Skeletal muscle satellite cell (primary cell): Measurements from ENCODE around the gene AP5Z1.
"Not testable (repeated sequence)": the region's sequence is repeated elsewhere in the genome, so short reads cannot be mapped to it uniquely, and the experiment has no call there.

Experiments
- H3K27me3 ChIP-seq: 2 replicates; pipeline ENCODE4 v1.7.0; 2013; ENCODE audit warnings: low read length; ENCODE audit not compliant: control insufficient read depth, insufficient read depth
- H3K36me3 ChIP-seq: 2 replicates; pipeline ENCODE4 v1.7.0; 2013; ENCODE audit warnings: mild to moderate bottlenecking, control low read depth, low read length; ENCODE audit not compliant: insufficient read depth
- H3K4me1 ChIP-seq: 2 replicates; pipeline ENCODE4 v1.7.0; 2013; ENCODE audit warnings: low read length; ENCODE audit not compliant: control insufficient read depth, insufficient read depth
- H3K4me2 ChIP-seq: 2 replicates; pipeline ENCODE4 v1.7.0; 2013; ENCODE audit warnings: mild to moderate bottlenecking, low read length
- H3K4me3 ChIP-seq: 2 replicates; pipeline ENCODE4 v1.7.0; 2013; ENCODE audit warnings: low read length
- H3K9ac ChIP-seq: 2 replicates; pipeline ENCODE4 v1.7.0; 2013; ENCODE audit warnings: mild to moderate bottlenecking, low read depth, low read length, moderate library complexity
- H3K9me3 ChIP-seq: replicated peaks from 2 replicates; pipeline ENCODE4 v1.7.0; 2013; ENCODE audit warnings: mild to moderate bottlenecking, control low read depth, low read length

AP5Z1 gene

GRCh38 chr7:4801839-4802231 is 26.4 kb downstream of the AP5Z1 start:
- H3K9ac ChIP-seq = no peak overlapping the region
- peaks cover under 1% of the 10 kb centered on the region for H3K27me3 ChIP-seq
- H3K4me1 ChIP-seq = peaks cover 4% of the 10 kb centered on the region
- H3K4me2 ChIP-seq = no peak overlapping the region
- H3K9me3 ChIP-seq = no peaks in the 10 kb centered on the region
- H3K36me3 ChIP-seq = no peaks in the 10 kb centered on the region
- H3K4me3 ChIP-seq = no peak overlapping the region

GRCh38 chr7:4802577-4802976 is 27.2 kb downstream of the AP5Z1 start:
- H3K9me3 ChIP-seq = not testable (repeated sequence)

GRCh38 chr7:4803397-4804241 is 28.2 kb downstream of the AP5Z1 start:
- no peak overlapping the region for H3K4me2 ChIP-seq
- no peak overlapping the region for H3K4me3 ChIP-seq
- H3K36me3 ChIP-seq = no peaks in the 10 kb centered on the region
- no peaks in the 10 kb centered on the region for H3K4me1 ChIP-seq
- H3K9ac ChIP-seq = no peak overlapping the region
- H3K9me3 ChIP-seq = no peaks in the 10 kb centered on the region
- H3K27me3 ChIP-seq = peaks cover 3% of the 10 kb centered on the region

More at GRCh38 chr7:4802577-4802976, 27.2 kb downstream of the AP5Z1 start:
- H3K27me3 ChIP-seq, H3K4me2 ChIP-seq, H3K4me3 ChIP-seq, H3K4me1 ChIP-seq, H3K9ac ChIP-seq, H3K36me3 ChIP-seq: not testable (repeated sequence)

GRCh38 chr7:4805110-4805983 is 29.9 kb downstream of the AP5Z1 start:
- Histone ChIP-seq H3K4me2 (no peak overlapping the region), H3K36me3 (no peaks in the 10 kb centered on the region), H3K27me3 (peaks cover 3% of the 10 kb centered on the region), H3K9me3 (no peaks in the 10 kb centered on the region), H3K4me3 (no peak overlapping the region), H3K9ac (no peak overlapping the region), H3K4me1 (no peaks in the 10 kb centered on the region)

- Histone ChIP-seq H3K9me3 (no peaks in the 10 kb centered on the region), H3K4me3 (no peak overlapping the region), H3K4me2 (no peak overlapping the region), H3K27me3 (peaks cover 3% of the 10 kb centered on the region), H3K4me1 (no peaks in the 10 kb centered on the region), H3K36me3 (no peaks in the 10 kb centered on the region), H3K9ac (no peak overlapping the region)
Measured at GRCh38 chr7:4805984-4806300, 30.5 kb downstream of the AP5Z1 start.

- Histone ChIP-seq H3K4me1 (no peaks in the 10 kb centered on the region), H3K36me3 (no peaks in the 10 kb centered on the region), H3K4me2 (no peak overlapping the region), H3K9ac (no peak overlapping the region), H3K27me3 (peaks cover 3% of the 10 kb centered on the region), H3K9me3 (no peaks in the 10 kb centered on the region), H3K4me3 (no peak overlapping the region)
Measured at GRCh38 chr7:4806983-4807597, 31.7 kb downstream of the AP5Z1 start.

- Histone ChIP-seq H3K9ac (no peak overlapping the region), H3K4me1 (no peaks in the 10 kb centered on the region)
Measured at GRCh38 chr7:4807598-4808016, 32.2 kb downstream of the AP5Z1 start.

GRCh38 chr7:4808026-4808425 is 32.6 kb downstream of the AP5Z1 start:
- peaks cover 3% of the 10 kb centered on the region for H3K27me3 ChIP-seq
- H3K9me3 ChIP-seq = no peaks in the 10 kb centered on the region
- no peak overlapping the region for H3K9ac ChIP-seq
- H3K4me3 ChIP-seq = no peak overlapping the region
- no peaks in the 10 kb centered on the region for H3K4me1 ChIP-seq
- no peaks in the 10 kb centered on the region for H3K36me3 ChIP-seq
- H3K4me2 ChIP-seq = no peak overlapping the region

More at GRCh38 chr7:4807598-4808016, 32.2 kb downstream of the AP5Z1 start:
- peaks cover 3% of the 10 kb centered on the region for H3K27me3 ChIP-seq
- H3K36me3 ChIP-seq = no peaks in the 10 kb centered on the region
- no peak overlapping the region for H3K4me3 ChIP-seq
- no peak overlapping the region for H3K4me2 ChIP-seq
- H3K9me3 ChIP-seq = no peaks in the 10 kb centered on the region

GRCh38 chr7:4808565-4808964 is 33.1 kb downstream of the AP5Z1 start:
- Histone ChIP-seq H3K27me3 (peaks cover 3% of the 10 kb centered on the region), H3K9ac (no peak overlapping the region), H3K4me1 (no peaks in the 10 kb centered on the region), H3K4me3 (no peak overlapping the region), H3K4me2 (no peak overlapping the region), H3K9me3 (peaks cover 4% of the 10 kb centered on the region), H3K36me3 (no peaks in the 10 kb centered on the region)

GRCh38 chr7:4809091-4809591 is 33.7 kb downstream of the AP5Z1 start:
- H3K9me3 ChIP-seq = peaks cover 4% of the 10 kb centered on the region
- H3K9ac ChIP-seq = no peak overlapping the region
- peaks cover 3% of the 10 kb centered on the region for H3K27me3 ChIP-seq
- H3K36me3 ChIP-seq = no peaks in the 10 kb centered on the region
- H3K4me1 ChIP-seq = no peaks in the 10 kb centered on the region
- H3K4me2 ChIP-seq = no peak overlapping the region
- H3K4me3 ChIP-seq = no peak overlapping the region

- Histone ChIP-seq H3K4me1 (no peaks in the 10 kb centered on the region), H3K27me3 (peaks cover 3% of the 10 kb centered on the region), H3K9ac (no peak overlapping the region), H3K4me2 (no peak overlapping the region), H3K9me3 (peaks cover 4% of the 10 kb centered on the region), H3K4me3 (no peak overlapping the region), H3K36me3 (no peaks in the 10 kb centered on the region)
Measured at GRCh38 chr7:4809666-4810065, 34.2 kb downstream of the AP5Z1 start.
